ENCODE data around the gene SRSF7.
A peak's percentile ranks its signal among the peaks of the same experiment; 100 is the strongest.
"Not testable (repeated sequence)": the region's sequence is repeated elsewhere in the genome, so short reads cannot be mapped to it uniquely, and the experiment has no call there.

SRSF7 gene

DNA sequence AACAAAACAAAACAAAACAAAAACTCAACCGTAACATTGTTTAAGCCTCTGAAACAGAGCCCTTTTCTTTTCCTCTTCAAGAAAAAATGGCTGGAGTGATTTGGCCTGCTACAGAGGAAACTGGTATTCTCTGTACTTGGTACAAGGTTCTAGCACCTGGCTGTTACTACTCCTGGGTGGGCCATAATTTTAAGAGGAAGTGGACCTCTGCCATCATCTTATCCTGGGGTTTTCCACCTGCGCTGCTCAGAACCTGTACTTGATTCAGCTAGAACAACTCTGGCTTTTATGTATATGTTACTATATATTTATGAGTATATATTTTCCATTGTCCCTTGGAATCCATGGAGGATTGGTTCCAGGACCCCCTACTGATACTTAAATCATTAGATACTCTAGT lies 22.5 kb downstream of the SRSF7 start:
- DNase-seq = no peak

GRCh38 chr2:38727661-38728060 lies 23.5 kb downstream of the SRSF7 start:
- DNase-seq = no peak

GRCh38 chr2:38723173-38723572 lies 28.0 kb downstream of the SRSF7 start:
- DNase-seq = no peak

DNA sequence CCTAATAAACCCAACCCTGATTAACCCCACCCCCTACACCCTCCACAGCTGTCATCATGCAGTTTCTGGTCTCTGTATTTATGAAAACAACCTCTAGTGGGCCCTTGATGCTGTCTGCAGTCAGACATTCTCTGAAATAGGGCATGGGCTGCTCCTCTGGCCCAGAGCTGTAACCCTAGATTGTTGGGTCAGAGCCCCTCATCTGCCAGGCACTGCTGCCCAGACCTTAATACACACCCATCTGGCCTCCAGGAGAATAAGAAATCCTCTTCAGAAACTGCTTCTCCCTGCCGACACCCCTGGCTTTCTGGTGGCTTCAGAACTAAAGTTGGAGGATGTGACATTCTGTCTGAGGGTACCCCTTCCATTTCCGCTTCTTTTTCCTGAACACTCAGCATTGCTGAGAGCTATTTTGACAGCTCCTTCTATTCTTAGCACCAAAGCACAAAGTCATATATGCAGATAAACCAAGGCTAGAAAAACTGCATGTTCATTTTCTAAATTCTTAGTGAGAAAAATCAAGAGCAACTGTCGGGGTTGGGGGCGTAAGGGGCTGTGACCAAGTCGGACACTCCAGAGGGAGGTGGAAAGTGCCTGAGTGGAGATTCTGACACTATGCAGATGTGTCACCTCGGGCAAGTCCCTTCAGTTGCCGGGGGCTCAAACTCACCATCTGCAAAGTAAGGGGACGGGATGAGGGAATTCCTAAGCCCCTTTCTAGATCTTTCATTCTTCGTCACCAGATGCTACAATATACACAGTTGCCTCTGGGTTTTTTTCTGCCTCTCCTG lies 28.7 kb downstream of the SRSF7 start:
- peak; percentile 54 for DNase-seq

- DNase-seq = no peak
Observed at GRCh38 chr2:38720613-38721241, 30.4 kb downstream of the SRSF7 start.

GRCh38 chr2:38719706-38720105 lies 31.5 kb downstream of the SRSF7 start:
- no peak for DNase-seq

- DNase-seq = no peak
Observed at GRCh38 chr2:38718601-38719000, 32.6 kb downstream of the SRSF7 start.

DNA sequence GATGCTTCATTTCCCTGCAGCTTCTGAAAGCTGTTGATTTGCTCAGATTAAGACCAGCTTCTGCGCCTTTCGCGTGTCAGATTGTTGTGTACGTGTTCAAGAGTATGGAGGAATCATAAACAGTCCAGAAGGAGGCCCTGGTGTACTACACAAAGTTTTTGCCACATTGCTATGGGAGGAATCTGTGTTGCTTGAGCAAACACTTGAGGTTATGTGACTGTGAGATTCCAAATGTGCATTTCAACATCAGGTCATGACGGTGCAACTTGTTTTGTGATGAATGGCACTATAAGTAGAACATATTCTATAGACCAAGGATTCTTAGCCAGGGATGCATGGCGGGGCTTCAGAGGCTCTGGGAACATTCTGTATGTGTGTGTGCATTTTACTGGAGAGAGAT lies 35.0 kb downstream of the SRSF7 start:
- DNase-seq = no peak

DNA sequence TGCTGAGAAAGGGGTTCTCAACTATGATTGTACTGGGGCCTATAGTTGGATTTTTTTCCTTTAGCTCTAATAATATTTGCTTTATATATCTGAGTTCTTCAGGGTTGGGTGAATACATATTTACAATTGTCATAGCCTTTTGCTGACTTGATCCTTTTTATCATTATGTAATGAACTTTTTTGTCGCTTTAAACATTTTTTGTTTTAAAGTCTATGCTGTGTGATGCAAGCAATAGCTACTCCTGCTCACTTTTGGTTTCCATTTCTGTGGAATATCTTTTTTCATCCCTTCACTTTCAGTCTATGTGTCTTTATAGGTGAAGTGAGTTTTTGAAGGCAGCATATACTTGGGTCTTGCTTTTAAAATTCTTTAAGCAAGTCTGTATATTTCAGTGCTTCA lies 36.2 kb downstream of the SRSF7 start:
- not testable (repeated sequence) for DNase-seq

GRCh38 chr2:38713338-38713737 lies 37.8 kb downstream of the SRSF7 start:
- DNase-seq = peak; percentile 64

DNA sequence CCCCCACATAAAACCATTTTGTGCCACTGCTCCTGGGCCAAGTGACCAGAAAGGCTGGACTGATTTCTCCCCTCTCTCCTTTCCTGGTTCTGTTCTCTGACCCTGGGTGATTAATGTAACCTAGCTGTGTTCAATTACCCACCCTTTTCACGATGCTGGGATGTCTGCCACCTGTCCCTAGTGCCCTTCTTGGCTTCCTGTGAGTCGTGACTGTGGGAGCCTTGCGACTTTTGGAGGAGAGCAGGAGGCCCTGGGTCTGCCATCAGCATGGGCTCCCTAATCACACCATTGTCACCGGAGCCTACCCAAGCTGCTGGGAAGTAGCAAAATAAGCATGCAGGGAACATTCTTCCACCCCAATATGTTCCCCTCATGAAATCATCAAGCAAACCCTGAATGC lies 38.3 kb downstream of the SRSF7 start:
- DNase-seq = no peak

DNA sequence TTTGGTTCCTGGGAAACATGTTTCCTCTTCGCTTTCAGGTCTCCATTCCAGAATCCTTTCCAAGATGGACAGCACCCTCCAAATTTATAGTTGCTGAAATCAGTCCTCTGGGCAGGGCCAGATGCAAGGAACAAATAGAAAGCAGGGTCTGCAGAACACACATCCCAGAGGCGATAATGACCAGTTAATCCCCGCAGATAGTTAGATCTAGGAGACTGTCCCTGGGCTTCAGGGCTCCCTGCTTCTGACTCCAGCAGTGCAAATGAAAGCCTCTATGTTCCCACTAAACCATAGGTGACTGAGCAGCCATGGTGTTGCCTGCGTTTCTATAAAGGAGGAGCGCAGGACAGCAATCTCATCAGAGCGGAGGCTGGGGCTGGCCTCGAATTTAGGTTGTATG lies 38.7 kb downstream of the SRSF7 start:
- no peak for DNase-seq

DNA sequence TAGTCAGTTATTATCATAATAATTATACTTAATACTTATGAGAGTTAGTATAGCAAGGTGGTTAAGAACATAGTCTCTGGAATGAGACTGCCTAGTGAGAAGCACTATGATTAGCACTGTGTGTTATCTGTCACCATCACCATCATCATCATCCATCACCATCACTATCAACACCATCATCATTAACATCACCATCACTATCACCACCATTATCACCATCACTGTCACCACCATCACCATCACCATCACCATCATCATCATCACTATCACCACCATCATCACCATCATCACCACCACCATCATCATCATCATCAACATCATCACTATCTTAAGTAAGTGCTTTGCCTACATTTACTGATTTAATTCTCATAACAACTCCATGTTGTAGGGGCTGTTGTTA lies 39.6 kb downstream of the SRSF7 start:
- DNase-seq = no peak

GRCh38 chr2:38709567-38710194 lies 41.5 kb downstream of the SRSF7 start:
- peak; percentile 83 for DNase-seq

DNA sequence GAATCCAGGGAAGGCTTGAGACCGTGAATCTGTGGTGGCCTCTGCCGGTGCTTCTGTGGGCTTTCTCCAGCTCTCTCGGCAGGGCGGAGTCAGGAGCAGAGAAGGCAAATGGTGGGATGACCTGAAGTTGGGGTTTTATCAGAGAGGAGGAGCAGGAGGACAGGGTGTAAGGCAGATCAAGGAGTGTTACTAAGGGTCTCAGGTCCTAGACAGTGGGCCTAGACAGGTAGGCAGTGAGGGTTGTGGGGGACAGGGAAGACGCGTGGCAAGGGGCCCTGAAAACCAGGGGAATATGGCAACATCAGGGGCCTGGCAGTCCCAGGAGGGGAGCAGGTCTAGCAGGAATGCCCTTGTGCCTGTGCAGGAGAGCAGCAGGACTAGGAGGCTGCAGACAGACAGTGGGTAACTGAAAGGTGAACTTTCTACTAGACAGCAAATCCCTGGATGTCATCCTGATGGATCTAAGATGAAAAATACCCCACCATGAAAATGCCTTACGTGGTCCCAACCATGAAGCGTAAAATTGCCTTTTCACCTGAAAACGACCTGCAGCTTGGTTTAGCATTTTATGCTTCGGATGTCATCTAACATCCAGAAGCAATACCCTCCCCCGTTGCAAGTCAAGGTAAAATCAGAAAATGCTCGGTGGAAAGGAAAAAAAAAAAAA lies 42.1 kb downstream of the SRSF7 start:
- no peak for DNase-seq

DNA sequence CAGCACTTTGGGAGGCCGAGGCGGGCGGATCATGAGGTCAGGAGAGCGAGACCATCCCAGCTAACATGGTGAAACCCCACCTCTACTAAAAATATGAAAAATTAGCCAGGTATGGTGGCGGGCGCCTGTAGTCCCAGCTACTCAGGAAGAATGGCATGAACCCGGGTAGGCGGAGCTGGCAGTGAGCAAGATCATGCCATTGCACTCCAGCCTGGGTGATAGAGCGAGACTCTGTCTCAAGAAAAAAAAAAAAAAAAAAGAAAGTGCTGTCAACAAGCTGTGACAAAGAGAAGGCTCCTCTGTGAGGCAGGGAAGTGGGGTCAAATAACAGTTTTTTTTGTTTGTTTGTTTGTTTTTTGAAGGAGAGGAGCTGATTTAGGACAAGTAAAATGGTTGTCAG lies 42.7 kb downstream of the SRSF7 start:
- peak; percentile 43 for DNase-seq

GRCh38 chr2:38706846-38707345 lies 44.3 kb downstream of the SRSF7 start:
- DNase-seq = no peak

DNA sequence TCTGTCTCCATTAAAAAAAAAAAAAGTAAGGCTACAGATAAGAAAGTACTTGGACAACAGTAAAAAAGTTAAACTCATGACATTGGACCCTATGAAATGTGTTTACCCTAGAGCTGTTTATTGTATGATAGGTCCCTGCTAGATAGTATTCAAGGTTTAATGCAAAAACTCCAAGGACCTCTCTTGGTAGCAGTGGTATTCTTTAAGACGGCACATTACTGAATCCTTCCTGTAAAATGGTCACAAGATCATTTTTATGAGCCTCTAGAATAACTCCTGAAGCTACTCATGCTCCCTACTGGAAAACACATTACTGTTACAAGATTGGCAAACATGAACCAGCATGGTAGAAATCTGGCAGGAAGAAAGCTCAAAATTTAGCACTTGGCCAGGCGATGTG lies 46.5 kb downstream of the SRSF7 start:
- no peak for DNase-seq

- DNase-seq = not testable (repeated sequence)
Observed at GRCh38 chr2:38703336-38703735, 47.8 kb downstream of the SRSF7 start.

DNA sequence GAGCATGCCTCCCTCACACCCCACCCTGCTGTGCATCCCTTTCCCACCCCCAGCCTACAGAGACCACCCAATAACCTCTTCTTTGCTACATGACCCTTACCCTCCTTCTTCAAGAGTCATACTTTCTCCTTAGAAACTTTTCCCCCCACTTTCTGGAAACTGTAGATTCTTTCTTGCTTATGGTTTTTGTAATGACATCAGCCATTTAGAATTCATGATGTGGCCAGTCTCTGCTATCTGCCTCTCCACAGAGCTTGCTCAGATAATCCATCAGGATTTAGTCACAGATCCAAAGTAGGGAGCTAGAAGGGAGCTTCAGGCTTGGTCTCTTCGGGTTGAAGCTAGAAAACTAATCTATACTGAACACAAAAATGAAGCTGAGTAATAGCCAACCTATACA lies 48.7 kb downstream of the SRSF7 start:
- no peak for DNase-seq

DNA sequence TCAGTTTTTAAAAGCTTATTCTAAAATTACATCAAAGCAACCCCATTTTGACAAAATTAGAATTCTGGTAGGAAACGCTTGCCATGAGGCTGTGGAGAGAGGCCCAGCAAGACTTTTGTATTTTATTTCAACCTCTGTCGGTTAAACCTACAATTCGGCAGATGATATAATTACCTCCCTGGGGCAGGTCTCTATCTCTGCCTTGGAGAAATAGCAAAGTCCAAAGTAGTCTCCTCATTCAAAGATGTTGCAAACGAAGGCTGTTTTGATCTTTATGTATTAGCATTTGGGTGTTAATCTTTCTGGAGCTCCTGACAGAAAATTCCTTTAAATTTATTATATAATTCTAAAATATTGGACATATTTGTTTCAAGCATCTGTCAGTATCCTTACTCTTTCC lies 49.6 kb downstream of the SRSF7 start:
- no peak for DNase-seq

DNA sequence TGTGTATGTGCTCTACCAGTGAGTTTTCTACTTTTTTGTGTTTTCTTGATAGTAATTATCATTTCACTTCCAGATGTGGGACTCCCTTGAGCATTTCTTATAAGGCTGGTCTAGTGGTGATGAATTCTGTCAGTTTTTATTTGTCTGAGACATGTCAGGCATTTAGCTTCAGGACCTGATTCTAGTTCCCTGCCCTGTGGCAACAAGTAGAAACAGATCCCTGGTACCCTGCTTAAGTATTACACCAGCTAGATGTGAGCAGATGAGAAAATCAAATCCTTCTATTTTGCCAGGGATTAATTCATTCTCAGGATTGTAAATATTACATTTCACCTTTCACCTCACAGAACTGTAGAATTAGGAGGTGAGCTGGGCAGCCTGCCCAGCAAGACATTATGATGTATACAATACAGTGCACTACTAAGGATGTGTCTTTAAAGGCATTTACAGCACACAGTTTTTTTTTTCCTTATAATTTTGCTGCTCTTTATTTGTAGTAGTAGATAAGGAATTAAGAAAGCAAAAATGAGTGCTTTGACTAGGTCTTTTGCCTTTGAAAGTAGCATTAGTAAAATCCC lies 50.2 kb downstream of the SRSF7 start:
- DNase-seq = no peak
